ENCODE measurements around the gene RPS10.

- TF ChIP-seq, protein P1, sequence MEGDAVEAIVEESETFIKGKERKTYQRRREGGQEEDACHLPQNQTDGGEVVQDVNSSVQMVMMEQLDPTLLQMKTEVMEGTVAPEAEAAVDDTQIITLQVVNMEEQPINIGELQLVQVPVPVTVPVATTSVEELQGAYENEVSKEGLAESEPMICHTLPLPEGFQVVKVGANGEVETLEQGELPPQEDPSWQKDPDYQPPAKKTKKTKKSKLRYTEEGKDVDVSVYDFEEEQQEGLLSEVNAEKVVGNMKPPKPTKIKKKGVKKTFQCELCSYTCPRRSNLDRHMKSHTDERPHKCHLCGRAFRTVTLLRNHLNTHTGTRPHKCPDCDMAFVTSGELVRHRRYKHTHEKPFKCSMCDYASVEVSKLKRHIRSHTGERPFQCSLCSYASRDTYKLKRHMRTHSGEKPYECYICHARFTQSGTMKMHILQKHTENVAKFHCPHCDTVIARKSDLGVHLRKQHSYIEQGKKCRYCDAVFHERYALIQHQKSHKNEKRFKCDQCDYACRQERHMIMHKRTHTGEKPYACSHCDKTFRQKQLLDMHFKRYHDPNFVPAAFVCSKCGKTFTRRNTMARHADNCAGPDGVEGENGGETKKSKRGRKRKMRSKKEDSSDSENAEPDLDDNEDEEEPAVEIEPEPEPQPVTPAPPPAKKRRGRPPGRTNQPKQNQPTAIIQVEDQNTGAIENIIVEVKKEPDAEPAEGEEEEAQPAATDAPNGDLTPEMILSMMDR (IDR thresholded peaks at IDR 0.05; ENCODE audit: extremely low read depth in 1 of 2, insufficient read depth in 1 of 2, low read depth in 1 of 2, low read length in 2 of 2) = no peak
- TF ChIP-seq, protein P2, sequence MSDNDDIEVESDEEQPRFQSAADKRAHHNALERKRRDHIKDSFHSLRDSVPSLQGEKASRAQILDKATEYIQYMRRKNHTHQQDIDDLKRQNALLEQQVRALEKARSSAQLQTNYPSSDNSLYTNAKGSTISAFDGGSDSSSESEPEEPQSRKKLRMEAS (IDR thresholded peaks at IDR 0.05; ENCODE audit: insufficient read depth, insufficient read length) = no peak
- TF ChIP-seq EZH2 (IDR thresholded peaks at IDR 0.05; ENCODE audit: borderline replicate concordance, low read depth, low read length, severe bottlenecking) (no peak), POLR2AphosphoS5 (IDR thresholded peaks at IDR 0.05; ENCODE audit: insufficient read depth, low read depth, low read length) (no peak), POLR2A (IDR thresholded peaks at IDR 0.05; ENCODE audit: low read depth, low read length) (no peak), GATA2 (IDR thresholded peaks at IDR 0.05; ENCODE audit: insufficient read depth, insufficient read length, low read depth, low read length) (no peak)
Measured at GRCh38 chr6:34378470-34378869, 47.4 kb downstream of the RPS10 start.

All from endothelial cell of umbilical vein (primary cell).